EL (cell line): ENCODE data around the gene TPRG1.

Experiments used
- DNase-seq: peaks from one replicate; pipeline ENCODE4 v3.0.0-alpha.2; 2016

TPRG1 gene

GRCh38 chr3:189363590-189364255 is 192.0 kb downstream of the TPRG1 start:
- no peak for DNase-seq

DNA sequence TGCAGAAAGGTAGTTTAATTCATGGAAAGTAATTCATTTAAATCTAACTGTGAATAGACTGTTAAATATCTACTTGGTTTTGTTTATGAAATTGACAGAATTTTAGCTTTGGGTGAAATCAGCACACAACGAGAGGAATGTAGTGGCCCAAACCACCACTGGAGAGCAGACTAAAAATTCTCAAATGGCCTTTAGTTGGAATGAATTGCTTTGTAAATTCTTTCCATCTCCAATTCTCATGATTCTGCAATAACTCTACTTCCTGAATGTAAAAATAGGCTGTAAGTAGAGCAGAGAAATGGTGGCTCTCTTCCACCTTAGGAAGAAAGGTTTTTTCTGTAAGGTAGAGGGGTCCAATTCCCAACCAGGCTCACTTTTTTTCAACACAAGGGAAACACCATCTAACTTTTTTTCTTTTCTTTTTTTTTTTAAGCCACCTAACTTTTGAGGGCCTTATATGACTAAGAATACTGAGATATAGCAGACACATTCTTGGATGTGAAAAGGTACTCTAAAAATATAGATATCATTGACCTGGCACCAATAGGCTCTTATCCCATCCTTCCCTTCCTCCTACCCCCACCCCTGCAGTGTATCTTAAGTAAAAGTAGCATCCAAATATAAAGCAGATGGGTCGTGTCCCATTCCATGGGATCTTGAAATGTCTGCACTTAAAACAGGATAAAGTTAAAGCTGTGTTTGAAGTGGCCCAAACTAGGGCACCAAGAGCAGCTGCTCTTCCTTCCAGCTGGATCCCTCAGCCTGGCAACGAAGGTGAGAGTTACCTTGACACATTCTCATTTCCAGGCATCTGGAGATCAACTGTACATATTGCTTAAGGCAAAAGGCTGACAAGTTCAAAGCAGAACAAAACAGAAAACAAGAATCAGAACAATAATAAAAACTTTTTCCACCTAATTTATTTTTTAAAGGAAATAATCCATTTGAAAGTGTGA is 194.1 kb downstream of the TPRG1 start:
- no peak for DNase-seq

DNA sequence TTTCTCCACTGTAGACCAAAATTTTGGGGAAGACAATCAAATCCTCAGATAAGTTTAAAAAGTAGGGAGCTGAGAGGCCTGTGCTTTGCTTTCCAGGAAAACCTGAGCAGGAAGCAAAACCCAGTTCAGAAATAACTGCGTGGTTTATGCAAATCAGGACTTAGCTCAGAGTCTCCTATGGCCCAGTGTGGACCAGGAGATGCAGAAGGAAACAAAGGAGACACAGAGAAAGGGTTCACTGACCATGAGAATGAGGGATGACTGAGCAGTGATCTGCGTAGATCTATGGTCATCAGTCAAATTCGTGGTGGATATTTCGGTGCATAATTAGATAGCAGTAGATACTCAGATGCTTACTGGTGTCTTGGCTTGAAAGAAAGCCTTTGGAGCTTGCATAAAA is 196.6 kb downstream of the TPRG1 start:
- DNase-seq: no peak

GRCh38 chr3:189369636-189370035 is 197.9 kb downstream of the TPRG1 start:
- no peak for DNase-seq

DNA sequence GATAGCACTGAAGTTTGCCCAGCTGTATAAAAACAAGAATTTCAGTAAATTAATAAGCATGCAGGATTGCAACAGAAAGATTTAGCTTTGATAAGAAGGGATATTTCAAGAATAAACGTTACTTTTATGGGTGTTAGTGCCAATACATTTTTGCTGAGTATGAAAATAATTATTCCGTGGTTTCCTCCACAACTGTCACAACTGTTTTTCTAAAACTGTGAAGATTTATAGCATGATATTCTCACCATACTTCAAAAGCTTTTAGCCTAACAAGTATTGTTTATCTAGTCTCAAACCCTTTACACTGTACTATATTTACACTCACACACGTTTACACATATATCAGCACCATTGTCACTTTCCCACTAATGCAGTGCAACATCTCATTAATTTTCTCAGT is 200.5 kb downstream of the TPRG1 start:
- no peak for DNase-seq
